CD4-positive, alpha-beta T cell treated with Interferon gamma for 1 hour (primary cell): ENCODE data around the gene TTC9B.
"Not testable (repeated sequence)": the region's sequence is repeated elsewhere in the genome, so short reads cannot be mapped to it uniquely, and the experiment has no call there.

Experiments
- DNase-seq: peaks from one replicate; pipeline ENCODE4 v3.0.0-alpha.2; 2020

Gene TTC9B

GRCh38 chr19:40213251-40213829, 4.8 kb downstream of the TTC9B start:
- no peak for DNase-seq

DNA sequence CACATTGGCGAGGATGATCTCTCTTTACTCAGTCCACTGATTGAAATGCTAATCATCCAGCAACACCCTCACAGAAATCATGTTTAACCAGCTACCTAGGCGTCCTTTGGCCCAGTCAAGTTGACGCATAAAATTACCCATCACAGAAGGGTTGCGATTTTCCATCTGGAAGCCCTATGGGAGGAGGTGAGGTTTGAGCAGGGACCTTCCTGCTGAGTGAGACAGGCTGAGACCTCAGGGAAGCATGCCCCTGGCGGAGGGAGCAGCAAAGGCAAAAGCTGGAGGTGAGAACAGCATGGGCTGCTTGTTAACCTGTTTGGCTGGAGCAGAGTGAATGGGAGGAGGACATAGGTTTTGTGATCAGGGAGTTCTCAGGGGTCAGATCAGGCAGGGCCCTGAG, 7.3 kb downstream of the TTC9B start:
- no peak for DNase-seq

DNA sequence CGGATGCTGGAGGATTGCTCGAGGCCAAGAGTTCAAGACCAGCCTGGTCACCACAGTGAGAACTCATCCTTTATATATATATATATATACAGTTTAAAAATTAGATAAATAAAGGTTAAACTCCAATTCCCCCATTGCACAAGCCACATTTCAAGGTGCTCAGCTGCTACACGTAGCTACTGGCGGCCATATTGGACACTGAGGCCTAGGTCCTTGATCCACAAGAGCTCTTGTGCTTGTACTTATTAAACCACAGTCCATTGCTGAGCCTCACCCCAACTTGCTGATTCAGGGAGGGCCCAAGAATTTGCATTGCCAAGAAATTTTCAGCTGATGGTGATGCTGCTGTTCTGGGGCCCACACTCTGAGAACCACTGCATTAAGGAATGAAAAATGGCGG, 9.6 kb downstream of the TTC9B start:
- DNase-seq: no peak

- no peak for DNase-seq
Observed at GRCh38 chr19:40205760-40206159, 12.4 kb downstream of the TTC9B start.

DNA sequence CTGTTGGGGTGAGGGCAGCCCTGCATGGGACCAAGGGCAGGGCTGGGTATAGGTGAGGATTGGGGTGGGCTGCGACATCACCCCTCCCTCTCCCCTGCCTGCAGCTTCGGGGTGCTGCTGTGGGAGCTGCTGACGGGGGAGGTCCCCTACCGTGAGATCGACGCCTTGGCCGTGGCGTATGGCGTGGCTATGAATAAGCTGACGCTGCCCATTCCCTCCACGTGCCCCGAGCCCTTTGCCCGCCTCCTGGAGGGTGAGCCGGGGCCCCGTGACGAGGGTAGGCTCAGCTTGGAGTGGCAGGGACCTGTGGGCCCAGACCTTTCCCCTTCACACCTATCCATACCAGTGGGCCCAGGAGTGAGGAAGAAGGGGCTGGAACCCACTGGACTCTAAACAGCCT, 13.8 kb downstream of the TTC9B start:
- DNase-seq: no peak

- DNase-seq: no peak
Observed at GRCh38 chr19:40200341-40201099, 17.7 kb downstream of the TTC9B start.

- DNase-seq: no peak
Observed at GRCh38 chr19:40198272-40198990, 19.8 kb downstream of the TTC9B start.

DNA sequence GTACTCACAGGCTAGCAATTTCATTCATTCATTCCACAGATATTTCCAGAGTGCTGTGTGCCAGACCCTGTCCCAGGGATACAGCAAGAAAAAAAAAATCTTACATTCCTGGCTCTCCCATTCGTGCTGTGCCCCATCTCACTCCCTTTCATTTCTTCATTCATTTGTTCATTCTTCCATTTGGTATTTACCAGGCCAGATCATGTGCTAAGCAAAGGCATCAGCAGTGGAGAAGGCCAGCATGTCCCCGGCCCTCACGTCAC, 24.7 kb downstream of the TTC9B start:
- DNase-seq: no peak

- DNase-seq: no peak
Observed at GRCh38 chr19:40192758-40193586, 25.2 kb downstream of the TTC9B start.

- peak; percentile 19 for DNase-seq
Observed at GRCh38 chr19:40191836-40192646, 26.1 kb downstream of the TTC9B start.

DNA sequence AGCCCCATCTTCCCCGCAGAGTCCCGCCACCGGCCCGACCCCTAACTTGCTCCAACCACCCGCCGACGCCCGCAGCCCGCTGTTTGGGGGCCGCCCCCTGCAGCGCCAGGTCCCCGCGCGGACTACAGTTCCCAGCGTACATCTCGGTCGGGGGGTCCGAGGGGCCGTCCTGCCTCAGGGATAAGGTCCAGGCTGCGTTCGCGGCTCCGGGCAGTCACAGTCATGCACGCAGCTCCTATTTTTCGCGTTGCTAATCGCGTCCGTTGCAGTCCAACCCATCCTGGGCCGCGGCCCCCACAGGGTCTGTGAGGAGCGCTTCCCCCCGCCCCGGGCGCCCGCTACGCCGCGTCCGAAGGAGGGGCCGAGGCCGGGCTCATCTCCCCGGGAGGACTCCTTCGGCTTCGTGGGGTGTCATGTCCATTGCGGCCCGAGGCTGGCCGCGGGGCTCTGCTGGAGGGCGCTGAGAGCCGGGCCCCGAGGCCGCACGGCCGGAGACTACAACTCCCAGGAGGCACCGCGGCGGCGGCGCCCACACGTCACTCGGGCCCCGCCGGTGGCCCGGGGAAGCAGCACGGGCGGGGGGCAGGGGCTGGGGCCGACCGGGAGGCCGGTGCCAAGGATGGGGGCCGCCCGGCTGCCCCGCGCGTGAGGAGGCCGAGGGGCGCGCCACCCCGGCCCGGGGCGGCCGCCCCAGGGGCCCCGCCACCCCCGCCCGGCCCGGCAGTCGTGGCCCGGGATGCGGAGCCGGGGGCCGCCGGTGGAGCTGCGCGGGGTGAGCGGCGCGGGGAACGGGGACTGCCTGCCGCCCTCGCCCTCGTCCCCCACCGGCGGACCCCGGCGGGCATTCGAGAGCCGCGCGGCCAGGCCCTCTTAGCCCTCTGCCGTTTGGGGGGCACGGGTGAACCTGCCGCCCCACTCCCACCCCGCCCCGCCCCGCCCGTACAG, 27.0 kb downstream of the TTC9B start, which contains the start of gene MAP3K10:
Gene MAP3K10, plus strand, starts transcription at position 536 of the 945 bp plus-strand sequence. CDS start 606 bp downstream, outside the sequence.
- peak; percentile 73 for DNase-seq

- no peak for DNase-seq
Observed at GRCh38 chr19:40184273-40184672, 33.9 kb downstream of the TTC9B start.

- DNase-seq: no peak
Observed at GRCh38 chr19:40178756-40179155, 39.4 kb downstream of the TTC9B start.

DNA sequence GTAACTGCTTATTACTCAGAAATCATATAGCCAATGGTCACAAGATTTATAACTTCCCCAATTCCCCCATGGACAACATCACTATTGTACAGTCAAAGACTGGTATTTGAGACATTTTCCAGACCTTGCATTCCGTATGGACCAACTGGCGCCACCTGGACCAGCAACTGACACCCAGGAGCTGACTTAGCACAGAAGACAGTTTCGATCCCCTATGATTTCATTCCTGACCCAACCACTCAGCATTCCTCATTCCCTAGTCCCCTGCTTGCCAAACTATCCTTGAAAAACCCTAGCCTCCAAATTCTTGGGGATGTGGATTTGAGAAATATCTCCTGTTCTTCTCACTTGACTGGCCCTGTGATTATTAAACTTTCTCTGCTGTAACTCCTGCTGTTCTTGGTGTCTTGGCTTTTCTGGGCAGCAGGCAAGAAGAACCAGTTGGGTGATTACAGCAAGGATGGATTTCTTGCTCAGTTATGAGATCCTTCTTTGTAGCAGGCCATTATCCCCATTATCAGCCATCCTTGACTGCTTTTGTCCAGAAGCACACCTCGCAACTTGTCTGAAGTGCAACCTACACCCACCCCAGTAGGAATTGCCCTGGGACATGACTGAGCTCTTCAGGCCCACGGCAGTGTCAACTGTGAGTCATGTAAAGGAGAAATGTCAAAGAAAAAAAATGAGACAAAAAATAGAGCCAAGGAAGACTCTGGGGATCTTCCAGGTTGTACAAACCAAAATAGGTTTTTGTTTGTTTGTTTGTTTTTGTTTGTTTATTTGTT, 40.7 kb downstream of the TTC9B start:
- no peak for DNase-seq

GRCh38 chr19:40175820-40176219, 42.4 kb downstream of the TTC9B start:
- DNase-seq: no peak

DNA sequence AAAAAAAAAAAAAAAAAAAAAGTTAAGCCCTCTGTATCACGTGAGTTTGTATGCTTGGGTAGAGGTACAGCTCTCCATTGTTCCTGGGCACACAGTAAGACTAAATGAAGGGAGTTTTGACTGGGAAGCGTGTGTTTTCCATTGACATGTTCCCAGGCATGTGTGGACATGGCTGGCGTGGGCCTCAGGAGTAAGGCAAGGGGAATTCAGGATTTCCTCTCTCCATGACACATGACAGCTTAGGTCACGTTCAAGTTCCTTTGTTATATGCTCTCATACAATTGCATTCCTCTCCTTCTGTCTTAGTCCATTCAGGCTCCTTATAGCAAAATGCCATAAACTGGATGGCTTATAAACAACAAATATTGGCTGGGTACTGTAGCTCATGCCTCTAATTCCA, 44.1 kb downstream of the TTC9B start:
- no peak for DNase-seq

DNA sequence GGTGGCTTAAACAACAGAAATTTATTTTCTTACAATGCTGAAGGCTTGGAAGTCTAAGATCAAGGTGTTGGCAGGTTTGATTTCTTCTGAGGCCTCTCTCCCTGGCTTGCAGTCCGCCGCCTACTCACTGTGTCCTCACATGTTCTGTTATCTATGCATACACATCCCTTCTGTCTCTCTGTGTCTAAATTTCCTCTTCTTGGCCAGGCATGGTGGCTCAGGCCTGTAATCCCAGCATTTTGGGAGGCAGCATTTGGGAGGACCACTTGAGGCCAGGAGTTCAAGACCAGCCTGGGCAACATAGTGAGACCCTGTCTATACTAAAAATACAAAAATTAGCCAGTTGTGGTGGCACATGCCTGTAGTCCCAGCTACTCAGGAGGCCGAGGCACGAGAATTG, 46.9 kb downstream of the TTC9B start:
- DNase-seq: not testable (repeated sequence)

GRCh38 chr19:40170303-40170989, 47.7 kb downstream of the TTC9B start:
- DNase-seq: not testable (repeated sequence)

DNA sequence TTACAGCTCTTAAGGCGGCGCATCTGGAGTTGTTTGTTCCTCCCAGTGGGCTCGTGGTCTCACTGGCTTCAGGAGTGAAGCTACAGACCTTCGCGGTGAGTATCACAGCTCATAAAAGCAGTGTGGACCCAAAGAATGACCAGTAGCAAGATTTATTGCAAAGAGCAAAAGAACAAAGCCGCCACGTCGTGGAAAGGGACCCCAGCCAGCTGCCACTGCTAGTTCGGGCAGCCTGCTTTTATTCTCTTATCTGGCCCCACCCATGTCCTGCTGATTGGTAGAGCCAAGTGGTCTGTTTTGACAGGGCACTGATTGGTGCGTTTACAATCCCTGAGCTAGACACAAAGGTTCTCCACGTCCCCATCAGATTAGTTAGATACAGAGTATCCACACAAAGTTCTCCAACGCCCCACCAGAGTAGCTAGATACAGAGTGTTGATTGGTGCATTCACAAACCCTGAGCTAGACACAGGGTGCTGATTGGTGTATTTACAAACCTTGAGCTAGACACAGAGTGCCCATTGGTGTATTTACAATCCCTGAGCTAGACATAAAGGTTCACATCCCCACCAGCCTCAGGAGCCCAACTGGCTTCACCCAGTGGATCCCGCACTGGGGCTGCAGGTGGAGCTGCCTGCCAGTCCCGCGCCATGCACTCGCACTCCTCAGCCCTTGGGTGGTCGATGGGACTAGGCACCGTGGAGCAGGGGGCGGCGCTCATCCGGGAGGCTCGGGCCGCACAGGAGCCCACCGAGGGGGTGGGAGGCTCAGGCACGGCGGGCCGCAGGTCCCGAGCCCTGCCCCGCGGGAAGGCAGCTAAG, 48.5 kb downstream of the TTC9B start:
- not testable (repeated sequence) for DNase-seq
